HG02840 (cell line): ENCODE data around the gene ITGBL1.
A peak's percentile ranks its signal among the peaks of the same experiment; 100 is the strongest.

Experiments used
- ATAC-seq: cut with Tn5 transposase; IDR thresholded peaks from one replicate; pipeline ENCODE4 v1.9.1; 2021; ENCODE audit warnings: mild to moderate bottlenecking, moderate library complexity, moderate number of reproducible peaks; ENCODE audit not compliant: unreplicated experiment, low FRiP score

ITGBL1 gene

DNA sequence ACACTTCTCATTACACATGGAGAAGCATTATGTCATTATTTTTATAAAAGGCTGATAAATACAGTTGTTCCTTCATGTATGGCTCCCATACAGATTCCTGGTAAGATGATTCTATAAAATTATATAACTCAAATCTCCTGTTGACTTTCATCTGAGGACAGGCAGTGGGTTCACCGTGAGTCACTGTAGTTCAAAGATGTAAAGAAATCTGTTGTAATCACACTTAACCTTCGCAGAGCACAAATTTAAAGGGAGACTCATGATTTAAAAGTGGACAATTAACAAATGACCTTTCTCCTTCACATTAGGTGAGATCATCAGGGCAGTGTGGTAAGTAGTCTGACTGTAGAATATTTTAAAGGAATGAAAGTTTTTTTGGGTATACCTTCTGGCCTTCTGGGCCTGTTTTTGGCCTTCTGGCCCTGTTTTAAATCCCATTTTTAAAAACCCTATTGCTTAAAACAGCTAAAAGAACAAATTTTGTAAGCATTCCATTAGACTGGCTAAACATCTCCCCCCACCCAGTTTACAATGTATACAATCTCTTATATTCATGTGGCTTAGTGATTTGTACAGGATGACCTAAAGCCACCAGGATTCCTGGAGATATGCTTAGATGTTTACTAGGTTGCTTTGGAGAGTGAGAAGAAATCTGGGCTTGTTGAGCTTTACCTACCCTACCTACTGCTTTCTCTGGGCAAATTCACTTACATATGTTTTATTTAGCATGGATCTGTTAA lies 171.2 kb downstream of the ITGBL1 start:
- no peak for ATAC-seq

DNA sequence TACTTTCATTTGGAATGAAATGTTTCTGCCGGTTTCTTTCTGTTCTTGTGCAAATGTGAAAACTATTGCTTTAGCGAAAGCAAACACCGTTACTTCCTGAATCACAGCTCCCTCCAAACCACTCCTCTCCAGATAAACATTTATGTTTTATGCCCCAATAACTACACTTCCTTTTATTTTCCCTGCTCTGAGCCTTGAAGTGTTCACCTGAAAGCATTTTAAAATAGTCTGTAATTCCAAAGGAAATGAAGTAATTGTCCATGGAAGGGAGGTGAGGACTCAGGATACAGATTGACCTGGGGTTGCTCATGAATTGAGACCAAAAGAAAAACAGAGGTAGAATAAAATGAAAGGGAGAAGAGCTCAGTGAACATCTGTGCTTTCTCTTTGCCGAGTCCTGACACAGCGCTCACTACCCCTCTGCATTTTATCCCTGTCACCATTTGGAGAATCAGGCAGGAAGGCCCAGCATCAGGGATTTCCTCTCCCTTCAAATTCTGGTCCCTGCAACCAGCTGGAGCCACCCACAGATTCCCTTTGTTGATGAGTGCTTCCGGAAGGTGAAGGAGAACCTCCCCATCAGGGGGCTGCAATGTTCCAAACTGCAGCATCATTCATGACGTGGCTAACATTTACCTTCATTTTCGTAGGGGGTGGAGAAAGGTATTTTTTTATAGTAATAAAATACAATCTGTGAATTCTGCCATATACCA lies 171.9 kb downstream of the ITGBL1 start:
- ATAC-seq = no peak

DNA sequence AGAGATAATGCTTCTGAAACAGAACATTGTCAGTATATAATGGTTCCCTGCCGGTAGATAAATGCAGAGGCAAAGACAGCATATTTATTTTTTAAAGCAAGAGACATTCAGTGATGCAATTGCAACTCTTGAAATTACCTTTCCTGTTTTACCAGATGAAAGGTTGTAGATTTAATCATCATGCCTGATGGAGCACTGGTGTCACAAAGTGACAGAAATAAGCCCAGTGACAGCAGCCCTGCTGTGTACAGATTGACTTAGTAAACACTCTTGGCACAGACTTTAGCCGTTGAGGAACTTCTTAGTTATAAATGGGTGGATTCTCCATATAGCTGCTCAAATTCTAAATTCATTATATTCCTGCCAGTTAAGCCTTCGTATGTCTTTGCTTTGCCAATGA lies 172.5 kb downstream of the ITGBL1 start:
- no peak for ATAC-seq

DNA sequence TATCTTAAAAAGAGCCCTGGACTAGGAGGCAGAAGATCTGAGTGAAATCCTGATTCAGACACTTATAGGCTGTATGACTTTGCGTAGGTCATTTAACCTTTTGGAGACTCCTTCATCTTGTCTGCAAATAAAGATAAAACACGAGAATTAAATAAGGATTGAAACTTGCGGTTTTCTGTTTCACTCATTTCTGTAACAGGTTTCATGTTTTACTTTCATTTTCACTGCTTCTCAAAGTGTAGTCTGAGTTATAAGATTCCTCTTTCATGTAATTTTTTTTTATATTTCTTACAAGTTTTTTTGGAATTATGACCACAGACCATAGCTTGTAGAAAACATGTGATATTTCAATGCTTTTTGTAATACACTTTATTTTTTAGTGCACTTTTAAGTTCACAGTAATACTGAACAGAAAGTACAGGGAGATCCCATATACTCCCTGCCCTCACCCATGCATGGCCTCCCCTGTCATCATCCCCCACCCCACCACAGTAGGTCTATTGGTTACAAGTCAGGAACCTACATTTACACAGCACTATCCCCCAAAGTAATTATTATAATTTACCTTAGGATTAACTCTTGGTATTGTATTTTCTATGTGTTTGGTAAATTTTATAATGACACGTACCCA lies 174.6 kb downstream of the ITGBL1 start:
- ATAC-seq = peak; percentile 92

DNA sequence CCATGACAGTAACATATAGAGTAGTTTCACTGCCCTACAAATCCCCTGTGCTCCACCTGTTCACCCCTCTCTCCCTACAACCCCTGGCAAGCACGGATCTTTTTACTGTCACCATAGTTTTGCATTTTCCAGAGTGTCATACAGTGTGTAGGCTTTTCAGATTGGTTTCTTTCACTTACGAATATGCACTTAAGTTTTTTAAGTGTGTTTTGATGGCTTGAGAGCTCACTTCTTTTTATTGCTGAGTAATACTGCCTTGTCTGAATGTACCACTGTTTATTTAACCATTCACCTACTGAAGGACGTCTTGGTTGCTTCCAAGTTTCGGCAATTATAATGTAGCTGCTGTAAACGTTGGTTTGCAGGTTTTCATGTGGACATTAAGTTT lies 175.1 kb downstream of the ITGBL1 start:
- ATAC-seq = peak; percentile 33

DNA sequence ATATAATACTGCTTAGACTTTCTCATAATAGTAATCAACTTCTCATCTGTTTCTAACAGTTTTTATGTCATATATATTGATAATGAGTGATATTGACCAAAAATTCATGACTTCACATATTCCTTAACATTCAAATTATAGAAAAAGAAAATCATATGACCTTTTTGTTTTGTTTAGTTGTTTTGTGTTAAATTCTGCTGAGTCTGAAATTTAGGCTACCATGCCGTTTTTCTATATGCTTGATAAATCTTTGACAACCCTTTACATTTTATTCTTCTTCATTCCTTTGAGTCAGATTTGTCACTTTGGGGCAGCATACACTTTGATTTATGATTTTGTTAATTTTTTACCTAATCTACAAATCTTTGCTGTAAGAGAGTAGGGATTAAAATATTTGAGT lies 176.4 kb downstream of the ITGBL1 start:
- ATAC-seq = no peak

DNA sequence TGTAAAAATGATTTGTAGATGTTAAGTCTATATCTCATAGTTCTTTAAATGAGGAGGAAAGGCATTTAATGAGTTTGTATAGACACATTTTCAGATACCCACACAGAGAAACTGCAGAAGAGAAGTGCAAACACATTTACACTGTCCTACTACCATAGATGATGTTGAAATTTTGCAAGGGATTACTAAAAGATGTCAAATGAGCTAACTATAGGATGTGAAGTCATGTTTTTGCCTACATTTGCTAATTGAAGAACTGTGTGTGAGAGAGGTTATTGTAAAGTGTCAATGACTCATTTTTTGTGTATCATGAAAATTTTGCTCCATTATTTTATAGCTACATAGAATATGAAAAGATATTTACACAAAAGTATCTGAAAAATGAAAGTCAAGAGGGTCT lies 178.9 kb downstream of the ITGBL1 start:
- ATAC-seq = no peak

DNA sequence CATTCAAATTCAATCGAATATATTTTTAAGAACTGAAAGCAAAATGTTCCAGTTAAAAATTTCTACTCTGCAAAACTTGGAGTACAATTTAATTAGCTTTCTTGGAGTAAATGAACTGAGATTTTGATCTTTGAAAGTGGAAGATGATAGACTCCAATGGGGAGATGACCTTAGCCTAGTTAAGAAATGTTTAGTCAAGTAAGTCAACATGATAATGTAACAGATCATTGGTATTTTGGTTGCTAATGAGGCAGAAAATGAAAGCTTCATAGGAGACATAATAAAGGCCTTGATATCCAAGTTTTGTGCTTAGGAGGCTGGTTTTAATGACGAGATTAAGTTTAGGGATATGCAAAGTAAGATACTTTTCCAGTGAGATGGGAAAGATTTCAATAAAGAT lies 181.7 kb downstream of the ITGBL1 start:
- no peak for ATAC-seq

DNA sequence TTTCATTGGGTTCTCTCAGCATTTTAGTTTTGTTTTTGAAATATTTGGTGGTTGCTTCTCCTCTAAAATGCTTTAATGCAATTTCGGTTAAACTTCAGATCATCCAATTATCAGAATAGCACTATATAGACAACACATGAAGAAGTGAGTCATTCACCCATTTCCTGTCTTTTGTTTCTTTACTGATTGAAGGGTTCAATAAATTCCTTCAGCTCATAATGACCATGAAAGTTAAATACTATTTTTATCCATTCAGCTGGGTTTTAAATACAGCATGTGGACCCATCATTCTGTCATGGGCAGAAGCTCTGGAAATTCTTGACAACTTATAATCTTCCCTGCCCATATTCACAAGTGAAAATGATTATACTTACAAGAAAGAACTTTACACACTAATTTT lies 187.2 kb downstream of the ITGBL1 start:
- no peak for ATAC-seq

DNA sequence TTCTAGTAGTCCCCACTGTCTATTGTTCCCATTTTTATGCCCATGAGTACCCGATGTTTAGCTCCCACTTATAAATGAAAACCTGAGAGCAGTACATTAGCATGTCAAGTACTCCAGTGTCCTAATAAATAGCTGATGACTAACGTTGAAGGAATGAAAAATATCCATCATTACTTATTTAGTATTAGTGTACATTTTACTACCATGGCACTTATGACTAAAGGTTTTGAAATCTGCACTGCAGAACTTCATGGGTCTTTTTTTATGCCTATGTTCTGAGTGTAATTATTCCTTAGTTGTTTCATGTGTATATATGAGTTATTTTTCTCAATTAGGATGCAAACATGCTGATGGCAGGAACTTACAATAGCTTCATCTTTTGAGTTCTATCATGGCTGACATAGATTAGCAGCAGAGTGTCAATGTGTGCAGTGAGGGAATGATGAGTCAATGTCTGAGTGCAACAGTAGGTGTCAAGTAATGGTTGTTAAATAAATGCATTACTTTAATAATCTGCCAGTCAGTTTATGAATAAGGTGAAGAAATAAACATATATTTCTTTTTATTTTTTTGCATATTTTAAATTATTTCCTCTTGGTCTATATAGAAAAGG lies 188.4 kb downstream of the ITGBL1 start:
- ATAC-seq = no peak

DNA sequence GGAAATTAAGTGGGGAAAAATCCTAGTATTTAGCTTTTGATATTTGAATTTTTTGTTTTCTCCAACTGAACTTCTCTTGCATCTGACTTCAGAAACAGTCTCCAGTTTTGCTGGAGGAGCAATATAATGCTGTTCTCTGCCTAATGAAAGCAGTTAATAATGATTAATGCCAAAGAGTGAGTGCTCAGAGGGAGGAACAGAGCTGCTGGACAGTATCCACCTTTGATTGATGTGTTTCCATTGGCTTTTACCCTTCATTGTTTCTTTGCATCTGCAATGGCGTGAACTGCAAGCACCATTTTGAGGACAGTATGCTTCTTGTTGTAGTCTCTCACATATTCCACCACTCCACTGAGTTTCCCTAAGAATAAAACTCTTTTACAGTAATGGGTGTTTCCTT lies 193.4 kb downstream of the ITGBL1 start:
- ATAC-seq = no peak

DNA sequence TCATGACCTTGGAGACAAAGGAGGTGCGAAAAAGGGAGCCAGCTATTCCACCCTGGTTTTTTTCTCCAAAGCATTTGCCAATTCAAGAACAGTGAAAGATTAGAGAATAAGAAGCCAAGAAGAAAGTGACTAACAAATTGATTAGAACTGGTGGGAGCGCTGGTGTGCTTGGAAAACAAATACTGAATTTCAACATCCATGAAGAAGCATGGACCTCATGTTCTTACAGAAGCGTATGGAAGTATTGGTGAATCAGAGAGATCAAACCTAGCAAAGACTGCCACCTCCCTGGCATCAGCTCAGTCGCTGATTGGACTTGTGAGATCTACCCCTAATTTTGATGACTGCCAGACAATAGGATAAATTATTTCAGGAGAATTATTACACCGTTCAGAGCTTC lies 195.3 kb downstream of the ITGBL1 start:
- no peak for ATAC-seq

DNA sequence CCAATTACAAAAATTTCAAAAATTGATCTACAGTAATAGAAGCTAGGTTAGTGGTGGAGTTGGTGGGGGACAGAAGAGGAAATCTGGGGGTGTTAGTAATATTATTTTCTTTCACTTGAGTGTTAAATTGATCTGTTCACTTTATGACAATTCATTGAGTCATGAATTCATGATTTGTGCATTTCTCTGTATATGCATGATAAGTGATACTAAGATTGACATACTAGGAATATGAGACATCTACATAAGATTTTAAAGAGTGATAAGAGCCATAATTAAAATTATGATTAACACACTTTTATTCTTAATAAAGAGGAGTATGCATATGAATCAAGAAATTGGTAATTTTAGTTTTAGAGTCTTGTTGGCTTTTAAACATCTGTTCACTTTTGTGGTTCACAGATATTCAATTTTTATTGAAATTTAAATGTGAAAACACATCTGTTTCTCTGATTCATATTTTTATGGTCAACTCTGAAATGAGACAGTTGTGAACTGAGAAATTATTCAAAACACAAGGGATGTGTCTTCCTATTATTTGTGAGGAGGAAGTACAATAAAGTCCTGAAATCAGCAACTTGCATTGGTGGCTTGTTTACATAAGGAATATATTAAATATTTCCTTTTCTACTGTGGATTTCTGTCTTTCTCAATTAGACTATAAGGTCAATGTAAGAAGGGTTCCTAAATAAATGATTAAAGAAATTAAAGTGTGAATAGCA lies 196.5 kb downstream of the ITGBL1 start:
- no peak for ATAC-seq

DNA sequence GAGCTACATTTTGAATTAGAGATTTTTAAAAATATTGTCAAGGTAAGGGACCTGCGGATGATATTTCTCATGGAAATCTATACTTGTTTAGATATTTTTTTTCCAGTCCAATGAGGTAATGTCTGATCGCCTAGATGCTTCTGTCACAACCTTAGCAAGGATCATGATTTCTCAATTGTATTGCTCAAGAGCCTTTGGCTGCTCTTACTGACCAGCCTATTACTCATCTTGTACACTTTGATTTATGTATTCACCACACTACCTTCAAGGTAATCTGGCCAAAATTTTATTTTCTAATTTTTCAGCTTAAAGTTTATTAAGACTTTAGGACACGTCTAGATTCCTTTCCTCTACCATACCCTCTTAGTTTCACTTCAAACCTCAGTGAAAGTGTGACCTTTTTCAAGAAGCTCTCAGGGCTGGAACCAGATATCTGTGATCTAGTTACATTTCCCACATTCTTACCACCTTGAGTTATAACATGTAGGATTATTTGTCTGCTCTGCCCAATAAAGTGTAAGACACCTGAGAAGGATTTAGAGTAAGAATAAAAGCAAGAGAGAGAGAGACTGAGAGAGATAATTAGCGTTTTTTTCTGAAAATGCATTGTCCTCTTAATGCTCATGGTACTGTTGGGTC lies 197.1 kb downstream of the ITGBL1 start:
- no peak for ATAC-seq

DNA sequence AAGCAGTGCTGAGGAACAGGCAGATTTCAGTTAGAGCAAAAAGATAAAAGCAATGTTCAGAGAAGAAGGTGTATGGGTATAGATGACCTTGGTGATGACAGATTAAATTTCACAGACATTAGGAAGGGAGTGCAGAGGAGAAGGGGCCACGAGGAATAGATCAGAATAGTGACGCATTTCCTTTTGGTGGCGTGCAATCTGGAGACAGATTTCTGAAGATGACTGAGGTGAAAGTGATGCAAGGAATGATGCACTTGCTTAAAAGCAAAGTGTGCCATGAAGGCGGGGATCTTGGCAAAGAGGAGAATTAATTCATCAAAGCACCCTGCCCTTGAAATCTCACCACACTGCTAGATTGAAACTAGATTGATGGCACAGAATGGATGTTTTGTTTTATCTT lies 202.4 kb downstream of the ITGBL1 start:
- no peak for ATAC-seq

DNA sequence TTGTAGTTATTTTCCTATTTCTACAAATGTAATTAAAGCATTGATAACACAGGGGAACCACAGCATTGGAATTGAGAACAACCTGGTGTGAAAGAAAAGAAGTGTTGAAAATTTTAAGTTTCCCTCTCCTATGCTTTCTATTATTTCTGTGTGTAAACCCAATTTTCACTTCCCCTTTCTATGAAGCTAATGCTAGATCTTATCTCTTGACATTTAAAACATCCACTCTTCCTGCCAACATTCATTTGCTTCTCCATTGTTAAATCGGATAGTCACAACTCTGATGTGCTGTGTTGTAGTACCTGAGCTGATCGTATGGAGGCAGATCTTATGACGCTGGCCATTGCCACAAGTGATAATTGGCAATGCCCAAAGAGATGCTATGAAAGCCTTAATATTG lies 203.0 kb downstream of the ITGBL1 start:
- ATAC-seq = no peak

DNA sequence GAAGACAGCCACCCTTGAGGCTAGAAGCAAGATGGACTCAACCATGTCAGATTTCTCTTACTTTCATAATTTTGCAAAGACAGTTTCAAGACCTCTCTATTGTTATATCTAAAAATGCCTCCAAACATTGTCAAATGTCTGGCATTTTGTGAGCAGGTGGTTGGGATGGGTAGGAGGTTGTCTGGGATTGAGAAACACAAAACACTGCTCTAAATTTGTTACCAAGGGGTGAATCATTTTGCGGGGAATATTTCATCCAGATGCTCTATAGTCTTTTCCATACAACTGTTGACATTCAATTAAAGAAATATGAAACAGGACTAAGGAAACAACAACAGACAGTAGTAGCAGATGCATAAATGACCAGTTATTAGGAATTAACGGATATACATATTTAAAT lies 208.2 kb downstream of the ITGBL1 start:
- no peak for ATAC-seq

DNA sequence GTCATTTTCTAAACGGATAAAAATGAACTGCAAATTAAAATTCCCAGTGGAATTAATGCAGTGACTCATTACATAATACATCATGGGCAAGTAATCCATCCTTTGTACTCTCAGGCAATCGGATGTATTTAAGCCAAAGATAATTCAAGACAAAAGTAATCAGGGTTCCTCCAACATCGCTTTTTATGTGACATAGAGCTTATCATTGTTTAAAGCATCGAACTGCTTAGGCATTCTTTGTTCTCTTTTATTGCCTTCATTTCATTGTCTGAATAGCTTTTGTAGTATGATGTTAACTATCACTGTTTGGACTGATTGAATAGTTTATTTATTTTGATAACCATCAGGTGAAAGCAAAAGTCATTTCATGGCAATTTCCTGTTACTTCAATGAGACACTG lies 209.4 kb downstream of the ITGBL1 start:
- no peak for ATAC-seq

DNA sequence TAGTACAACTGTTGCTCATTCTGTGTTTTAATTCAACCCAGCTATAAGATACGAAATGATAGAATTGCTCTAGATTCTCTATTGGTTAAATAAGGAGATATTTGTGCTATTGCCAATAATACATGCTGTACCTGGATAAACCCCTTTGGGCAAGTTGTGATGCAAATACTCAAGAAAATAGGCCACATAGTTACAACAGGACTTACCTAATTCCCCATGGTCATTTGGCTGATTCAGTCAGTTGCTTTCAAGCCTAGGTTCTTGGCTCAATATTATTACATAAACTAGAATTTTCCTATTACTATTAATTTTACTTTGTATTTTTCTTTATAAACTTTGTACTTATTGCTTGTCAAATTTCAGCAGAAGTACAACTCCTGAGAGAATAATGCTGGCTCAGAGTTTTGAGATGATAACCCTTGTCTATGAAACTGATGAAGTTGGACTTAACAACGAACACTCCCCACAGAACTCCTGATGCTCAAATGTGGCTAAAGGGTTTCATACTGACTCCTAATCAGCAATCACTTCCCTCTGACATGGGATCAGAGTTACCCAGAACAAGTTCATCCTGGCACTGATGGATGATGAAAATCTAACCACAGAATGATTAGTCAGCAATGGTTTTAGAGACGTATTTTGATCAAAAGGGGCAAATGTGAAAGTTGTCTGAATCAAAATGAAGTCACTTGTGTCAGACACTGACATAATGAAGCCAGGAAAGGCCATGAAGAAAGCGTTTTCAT lies 221.1 kb downstream of the ITGBL1 start:
- no peak for ATAC-seq

DNA sequence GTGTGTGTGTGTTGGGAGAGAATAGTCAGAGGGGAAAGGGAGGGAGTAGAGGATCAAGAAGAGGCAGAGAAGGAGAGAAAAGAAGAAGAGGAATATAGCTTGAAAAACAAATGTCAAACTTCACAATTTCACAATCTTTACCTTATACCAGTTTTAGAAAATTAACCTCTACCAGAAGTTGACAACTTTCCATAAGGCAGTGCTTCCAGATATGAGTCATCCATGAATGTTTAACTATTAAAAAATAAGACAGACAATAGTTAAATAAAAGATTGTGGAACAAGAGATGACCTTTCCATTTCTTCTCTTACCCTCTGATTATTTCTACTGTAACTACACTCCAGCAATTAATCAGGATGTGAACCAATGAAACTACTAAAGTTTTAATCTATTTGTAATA lies 229.4 kb downstream of the ITGBL1 start:
- no peak for ATAC-seq
